Neural cell (in vitro differentiated cells): ENCODE data around the gene NUP210L.

Experiments used
- EP300 ChIP-seq: fragments of 450-650 bp; conservative IDR thresholded peaks from 2 replicates; pipeline ENCODE4 v1.6.1; 2014; ENCODE audit warnings: antibody characterized with exemption, mild to moderate bottlenecking, moderate library complexity; ENCODE audit not compliant: poor library complexity, severe bottlenecking
- EZH2 ChIP-seq: fragments of 200-600, 300-800 bp; shearing (Covaris generic), sonication (generic); IDR thresholded peaks from 2 replicates; pipeline ENCODE4 v1.6.1; 2014; ENCODE audit warnings: antibody characterized with exemption, low read length, borderline replicate concordance, mild to moderate bottlenecking; ENCODE audit not compliant: insufficient read depth, poor library complexity, severe bottlenecking
- MXI1 ChIP-seq: fragments of 450-650 bp; conservative IDR thresholded peaks from 2 replicates; pipeline ENCODE4 v1.6.1; 2014; ENCODE audit warnings: antibody characterized with exemption, mild to moderate bottlenecking; ENCODE audit not compliant: poor library complexity, severe bottlenecking
- POLR2AphosphoS5 ChIP-seq: IDR thresholded peaks from 2 replicates; pipeline ENCODE4 v1.6.1; 2012
- RAD21 ChIP-seq: fragments of 450-650 bp; conservative IDR thresholded peaks from 2 replicates; pipeline ENCODE4 v1.6.1; 2014; ENCODE audit warnings: antibody characterized with exemption, mild to moderate bottlenecking, moderate library complexity
- TF ChIP-seq, protein P1 (sequence below): fragments of 450-650 bp; IDR thresholded peaks from 2 replicates; pipeline ENCODE4 v1.5.1; 2014; ENCODE audit warnings: antibody characterized with exemption, mild to moderate bottlenecking, moderate library complexity; ENCODE audit not compliant: poor library complexity, severe bottlenecking
- TF ChIP-seq, protein P2 (sequence below): IDR thresholded peaks from 2 replicates; pipeline ENCODE4 v1.6.1; 2012; ENCODE audit warnings: borderline replicate concordance

- TF ChIP-seq, protein P1, sequence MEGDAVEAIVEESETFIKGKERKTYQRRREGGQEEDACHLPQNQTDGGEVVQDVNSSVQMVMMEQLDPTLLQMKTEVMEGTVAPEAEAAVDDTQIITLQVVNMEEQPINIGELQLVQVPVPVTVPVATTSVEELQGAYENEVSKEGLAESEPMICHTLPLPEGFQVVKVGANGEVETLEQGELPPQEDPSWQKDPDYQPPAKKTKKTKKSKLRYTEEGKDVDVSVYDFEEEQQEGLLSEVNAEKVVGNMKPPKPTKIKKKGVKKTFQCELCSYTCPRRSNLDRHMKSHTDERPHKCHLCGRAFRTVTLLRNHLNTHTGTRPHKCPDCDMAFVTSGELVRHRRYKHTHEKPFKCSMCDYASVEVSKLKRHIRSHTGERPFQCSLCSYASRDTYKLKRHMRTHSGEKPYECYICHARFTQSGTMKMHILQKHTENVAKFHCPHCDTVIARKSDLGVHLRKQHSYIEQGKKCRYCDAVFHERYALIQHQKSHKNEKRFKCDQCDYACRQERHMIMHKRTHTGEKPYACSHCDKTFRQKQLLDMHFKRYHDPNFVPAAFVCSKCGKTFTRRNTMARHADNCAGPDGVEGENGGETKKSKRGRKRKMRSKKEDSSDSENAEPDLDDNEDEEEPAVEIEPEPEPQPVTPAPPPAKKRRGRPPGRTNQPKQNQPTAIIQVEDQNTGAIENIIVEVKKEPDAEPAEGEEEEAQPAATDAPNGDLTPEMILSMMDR = peak; percentile 15
- TF ChIP-seq EP300 (no peak), RAD21 (no peak), EZH2 (no peak), MXI1 (no peak), POLR2AphosphoS5 (no peak)
- TF ChIP-seq, protein P2, sequence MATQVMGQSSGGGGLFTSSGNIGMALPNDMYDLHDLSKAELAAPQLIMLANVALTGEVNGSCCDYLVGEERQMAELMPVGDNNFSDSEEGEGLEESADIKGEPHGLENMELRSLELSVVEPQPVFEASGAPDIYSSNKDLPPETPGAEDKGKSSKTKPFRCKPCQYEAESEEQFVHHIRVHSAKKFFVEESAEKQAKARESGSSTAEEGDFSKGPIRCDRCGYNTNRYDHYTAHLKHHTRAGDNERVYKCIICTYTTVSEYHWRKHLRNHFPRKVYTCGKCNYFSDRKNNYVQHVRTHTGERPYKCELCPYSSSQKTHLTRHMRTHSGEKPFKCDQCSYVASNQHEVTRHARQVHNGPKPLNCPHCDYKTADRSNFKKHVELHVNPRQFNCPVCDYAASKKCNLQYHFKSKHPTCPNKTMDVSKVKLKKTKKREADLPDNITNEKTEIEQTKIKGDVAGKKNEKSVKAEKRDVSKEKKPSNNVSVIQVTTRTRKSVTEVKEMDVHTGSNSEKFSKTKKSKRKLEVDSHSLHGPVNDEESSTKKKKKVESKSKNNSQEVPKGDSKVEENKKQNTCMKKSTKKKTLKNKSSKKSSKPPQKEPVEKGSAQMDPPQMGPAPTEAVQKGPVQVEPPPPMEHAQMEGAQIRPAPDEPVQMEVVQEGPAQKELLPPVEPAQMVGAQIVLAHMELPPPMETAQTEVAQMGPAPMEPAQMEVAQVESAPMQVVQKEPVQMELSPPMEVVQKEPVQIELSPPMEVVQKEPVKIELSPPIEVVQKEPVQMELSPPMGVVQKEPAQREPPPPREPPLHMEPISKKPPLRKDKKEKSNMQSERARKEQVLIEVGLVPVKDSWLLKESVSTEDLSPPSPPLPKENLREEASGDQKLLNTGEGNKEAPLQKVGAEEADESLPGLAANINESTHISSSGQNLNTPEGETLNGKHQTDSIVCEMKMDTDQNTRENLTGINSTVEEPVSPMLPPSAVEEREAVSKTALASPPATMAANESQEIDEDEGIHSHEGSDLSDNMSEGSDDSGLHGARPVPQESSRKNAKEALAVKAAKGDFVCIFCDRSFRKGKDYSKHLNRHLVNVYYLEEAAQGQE = no peak
Measured at GRCh38 chr1:154145986-154146385, 8.9 kb downstream of the NUP210L start.
